DMS53 treated with DMSO at 0.1 percent for 48 hours (cell line): ENCODE measurements around the gene SMARCB1.

ENCODE experiments used
- DNase-seq: peaks from one replicate; lab custom pipeline; 2025; ENCODE audit not compliant: unreplicated experiment; lab: John Stamatoyannopoulos, UW

The SMARCB1 gene

GRCh38 chr22:23779731-23780130 is 7.0 kb upstream of the SMARCB1 start:
- no peak for DNase-seq

- DNase-seq: no peak
These were observed 6.5 kb upstream of the SMARCB1 start for GRCh38 chr22:23780146-23780748.

DNA sequence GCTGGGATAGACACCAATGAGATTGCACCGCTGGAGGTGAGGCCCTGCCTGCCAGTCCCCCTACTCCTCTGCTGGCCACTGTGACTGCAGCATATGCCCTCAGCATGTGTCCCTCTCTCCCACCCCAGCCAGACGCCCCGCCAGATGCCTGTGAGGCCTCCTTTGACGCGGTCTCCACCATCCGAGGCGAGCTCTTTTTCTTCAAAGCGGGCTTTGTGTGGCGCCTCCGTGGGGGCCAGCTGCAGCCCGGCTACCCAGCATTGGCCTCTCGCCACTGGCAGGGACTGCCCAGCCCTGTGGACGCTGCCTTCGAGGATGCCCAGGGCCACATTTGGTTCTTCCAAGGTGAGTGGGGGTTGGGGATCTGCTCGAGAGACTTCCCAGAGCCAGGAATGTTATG is 5.7 kb upstream of the SMARCB1 start:
- no peak for DNase-seq

- no peak for DNase-seq
These were observed 5.1 kb upstream of the SMARCB1 start for GRCh38 chr22:23781511-23782183.

DNA sequence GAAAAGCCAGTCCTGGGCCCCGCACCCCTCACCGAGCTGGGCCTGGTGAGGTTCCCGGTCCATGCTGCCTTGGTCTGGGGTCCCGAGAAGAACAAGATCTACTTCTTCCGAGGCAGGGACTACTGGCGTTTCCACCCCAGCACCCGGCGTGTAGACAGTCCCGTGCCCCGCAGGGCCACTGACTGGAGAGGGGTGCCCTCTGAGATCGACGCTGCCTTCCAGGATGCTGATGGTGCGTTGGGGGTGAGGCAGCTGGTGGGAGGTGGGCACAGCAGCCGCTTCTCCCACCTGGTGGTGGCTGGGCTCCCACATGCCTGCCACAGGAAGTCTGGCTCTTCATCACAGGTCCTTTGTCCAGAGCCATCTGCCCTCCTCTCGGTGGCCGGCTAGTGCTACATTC is 4.5 kb upstream of the SMARCB1 start:
- no peak for DNase-seq

- DNase-seq: no peak
These were observed 4.1 kb upstream of the SMARCB1 start for GRCh38 chr22:23782703-23783102.

DNA sequence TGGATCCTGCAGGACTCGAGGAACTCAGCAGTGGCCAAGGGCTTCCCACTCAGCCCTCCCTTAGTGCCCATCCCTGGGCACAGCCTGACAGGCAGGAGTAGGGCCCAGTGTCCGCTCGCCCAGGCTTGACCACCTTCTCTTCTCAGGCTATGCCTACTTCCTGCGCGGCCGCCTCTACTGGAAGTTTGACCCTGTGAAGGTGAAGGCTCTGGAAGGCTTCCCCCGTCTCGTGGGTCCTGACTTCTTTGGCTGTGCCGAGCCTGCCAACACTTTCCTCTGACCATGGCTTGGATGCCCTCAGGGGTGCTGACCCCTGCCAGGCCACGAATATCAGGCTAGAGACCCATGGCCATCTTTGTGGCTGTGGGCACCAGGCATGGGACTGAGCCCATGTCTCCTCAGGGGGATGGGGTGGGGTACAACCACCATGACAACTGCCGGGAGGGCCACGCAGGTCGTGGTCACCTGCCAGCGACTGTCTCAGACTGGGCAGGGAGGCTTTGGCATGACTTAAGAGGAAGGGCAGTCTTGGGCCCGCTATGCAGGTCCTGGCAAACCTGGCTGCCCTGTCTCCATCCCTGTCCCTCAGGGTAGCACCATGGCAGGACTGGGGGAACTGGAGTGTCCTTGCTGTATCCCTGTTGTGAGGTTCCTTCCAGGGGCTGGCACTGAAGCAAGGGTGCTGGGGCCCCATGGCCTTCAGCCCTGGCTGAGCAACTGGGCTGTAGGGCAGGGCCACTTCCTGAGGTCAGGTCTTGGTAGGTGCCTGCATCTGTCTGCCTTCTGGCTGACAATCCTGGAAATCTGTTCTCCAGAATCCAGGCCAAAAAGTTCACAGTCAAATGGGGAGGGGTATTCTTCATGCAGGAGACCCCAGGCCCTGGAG is 3.3 kb upstream of the SMARCB1 start:
- no peak for DNase-seq

DNA sequence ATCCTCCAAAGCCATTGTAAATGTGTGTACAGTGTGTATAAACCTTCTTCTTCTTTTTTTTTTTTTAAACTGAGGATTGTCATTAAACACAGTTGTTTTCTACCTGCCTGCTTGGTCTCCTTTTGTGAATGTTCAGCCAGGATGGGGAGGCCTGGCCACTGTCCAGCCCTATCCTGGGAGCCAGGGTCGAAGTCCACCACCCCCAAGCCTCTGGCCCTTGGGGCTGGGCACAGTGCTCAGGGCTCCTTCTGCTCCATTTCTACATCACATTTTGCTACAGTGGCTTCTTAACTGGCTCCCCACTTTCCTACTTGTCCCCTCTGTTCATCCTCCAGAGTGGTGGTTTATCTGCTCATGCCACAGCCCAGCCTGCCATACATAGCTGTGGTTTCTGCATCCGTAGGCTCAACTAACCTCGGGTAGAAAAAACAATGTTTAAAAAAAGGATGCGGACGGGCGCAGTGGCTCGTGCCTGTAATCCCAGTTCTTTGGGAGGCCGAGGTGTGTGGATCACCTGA is 2.5 kb upstream of the SMARCB1 start:
- no peak for DNase-seq

DNA sequence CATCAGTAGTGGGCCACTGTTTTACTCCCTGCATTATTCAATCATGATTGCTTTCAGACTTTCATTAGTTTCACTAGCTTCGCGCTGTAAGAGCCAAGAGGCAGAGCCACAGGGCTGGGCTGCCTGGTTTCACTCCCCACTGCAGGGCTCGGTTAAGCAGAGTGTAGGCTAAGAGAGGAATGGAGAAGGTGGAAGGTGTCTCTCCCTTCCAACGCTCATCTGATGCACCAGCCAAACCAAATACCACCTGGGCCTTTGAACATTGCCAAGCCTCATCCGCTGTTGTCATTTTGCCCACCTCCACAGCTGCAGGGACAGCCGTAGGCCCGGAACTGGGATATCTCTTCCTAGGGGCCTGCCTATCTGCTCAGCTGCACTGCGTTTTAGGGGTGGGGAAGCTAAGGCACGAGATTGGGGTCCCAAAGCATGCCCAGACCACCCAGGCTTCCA is 480 bp upstream of the SMARCB1 start:
- DNase-seq: no peak

DNA sequence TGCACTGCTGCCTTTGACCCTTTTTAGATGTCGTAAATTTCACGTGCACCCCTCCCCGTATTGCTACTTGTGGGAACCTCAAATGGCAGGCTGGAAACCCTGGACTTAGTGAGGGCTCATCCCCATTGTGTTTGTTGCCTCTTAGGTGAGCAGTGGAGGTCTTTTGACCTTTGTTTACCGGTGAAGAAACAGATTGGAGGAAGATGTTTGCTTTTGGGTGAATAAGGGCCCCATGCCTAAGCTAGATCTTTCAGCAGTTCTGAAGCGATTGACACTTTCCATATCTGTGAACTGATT is 782 bp downstream of the SMARCB1 start:
- DNase-seq: no peak

DNA sequence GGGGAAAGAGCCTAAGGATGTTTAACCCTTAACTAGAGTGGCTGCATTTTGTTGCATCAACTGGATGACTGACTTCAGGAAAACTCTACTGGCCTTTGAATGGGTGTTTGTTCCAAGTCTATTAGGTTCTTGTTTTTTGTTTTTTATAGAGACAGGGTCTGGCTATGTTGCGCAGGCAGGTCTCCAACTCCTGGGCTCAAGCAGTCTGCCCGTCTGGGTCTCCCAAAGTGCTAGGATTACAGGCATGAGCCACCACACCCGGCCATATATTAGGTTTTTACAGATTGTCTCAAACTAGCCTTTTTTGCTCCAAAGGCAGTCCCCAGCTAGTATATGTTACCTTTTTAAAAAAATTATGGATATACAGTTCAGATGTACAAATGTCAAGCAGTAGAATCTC is 1.1 kb downstream of the SMARCB1 start:
- DNase-seq: no peak

- DNase-seq: no peak
These were observed 2.4 kb downstream of the SMARCB1 start for GRCh38 chr22:23789121-23789520.

DNA sequence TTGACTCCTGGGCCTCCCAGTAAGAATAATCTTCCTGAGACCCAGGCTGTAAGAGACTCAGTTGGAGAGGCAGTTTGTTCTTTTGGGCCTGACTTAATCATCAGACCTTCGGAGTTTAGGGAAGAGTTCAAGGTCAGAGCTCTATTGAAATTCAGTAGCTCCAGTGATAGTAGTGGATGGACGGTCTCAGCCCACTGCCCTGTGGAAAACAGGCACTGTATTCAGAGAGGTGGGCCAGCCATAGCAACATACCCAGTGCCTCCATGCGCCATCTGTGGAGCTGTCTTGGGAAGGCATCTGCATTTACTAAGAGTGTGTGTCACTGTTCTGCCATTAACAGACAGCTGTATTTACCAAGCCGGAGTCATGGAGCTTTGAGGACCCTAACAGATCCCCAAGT is 2.9 kb downstream of the SMARCB1 start:
- DNase-seq: no peak

GRCh38 chr22:23790819-23791737 is 4.3 kb downstream of the SMARCB1 start:
- no peak for DNase-seq

- no peak for DNase-seq
These were observed 5.2 kb downstream of the SMARCB1 start for GRCh38 chr22:23791738-23792645.

- DNase-seq: no peak
These were observed 6.6 kb downstream of the SMARCB1 start for GRCh38 chr22:23793326-23793725.

GRCh38 chr22:23796461-23796860 is 9.7 kb downstream of the SMARCB1 start:
- no peak for DNase-seq

DNA sequence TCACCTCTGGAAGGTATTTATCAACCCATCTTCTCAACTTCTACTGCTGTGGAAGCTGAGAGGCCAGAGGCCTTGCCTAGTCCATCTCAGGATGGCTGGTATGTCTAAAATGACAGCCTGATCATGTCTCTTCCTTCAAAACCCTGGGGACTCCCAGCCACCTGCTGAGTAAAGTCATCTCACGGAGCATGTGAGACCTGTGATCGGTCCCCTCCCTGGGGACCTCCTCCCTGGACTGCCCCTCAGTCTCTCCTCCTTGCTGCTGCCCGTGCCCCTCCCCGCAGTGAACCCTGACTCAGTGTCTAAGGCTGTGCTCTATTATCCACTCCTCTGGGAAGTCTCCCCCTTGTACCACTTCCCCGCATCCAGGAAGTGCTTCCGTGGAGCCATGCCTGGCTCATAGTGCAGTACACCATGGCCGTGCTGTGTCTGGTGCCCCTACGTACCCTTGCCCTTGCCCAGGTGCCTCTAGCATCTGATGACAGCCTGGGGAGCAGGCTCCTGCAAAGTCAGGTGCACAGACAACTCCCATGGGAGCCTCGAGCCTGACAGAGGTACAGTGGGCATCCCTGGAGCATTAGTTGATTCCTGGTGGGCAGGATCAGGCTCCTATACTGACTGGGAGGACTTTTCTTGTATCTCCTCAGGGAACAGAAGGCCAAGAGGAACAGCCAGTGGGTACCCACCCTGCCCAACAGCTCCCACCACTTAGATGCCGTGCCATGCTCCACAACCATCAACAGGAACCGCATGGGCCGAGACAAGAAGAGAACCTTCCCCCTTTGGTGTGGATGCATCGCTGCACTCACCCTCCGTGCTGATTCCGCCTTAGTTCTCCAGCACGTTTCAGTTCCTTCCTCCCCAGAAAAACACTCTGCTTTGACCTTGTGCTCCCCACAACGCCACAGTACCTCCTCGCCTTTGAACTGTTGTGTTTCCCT is 13.8 kb downstream of the SMARCB1 start:
- no peak for DNase-seq
